Measurements from ENCODE around the gene SLAIN2. TPM values are rescaled to one million over a fixed set of nuclear protein-coding genes. Genes with fewer than 3 reads are reported as not detected.

SLAIN2 gene
- total RNA-seq, 2 donors from 2014 or later = 40.8 to 92.7 TPM

- Histone ChIP-seq H3K4me1 (ENCODE audit: control insufficient read depth in 1 of 2, low read depth in 2 of 2) (no peaks in the 10 kb centered on the region), H3K27me3 (replicated peaks; ENCODE audit: insufficient read depth) (no peaks in the 10 kb centered on the region), H3K4me3 (no peak overlapping the region), H3K9me3 (no peaks in the 10 kb centered on the region), H3K27ac (no peak overlapping the region), H3K36me3 (peaks cover 9% of the 10 kb centered on the region)
- DNase-seq (ENCODE audit: low spot score) (no peak), ATAC-seq (ENCODE audit: insufficient number of reproducible peaks, low FRiP score, low read depth) (no peak)
- TF ChIP-seq, protein P1, sequence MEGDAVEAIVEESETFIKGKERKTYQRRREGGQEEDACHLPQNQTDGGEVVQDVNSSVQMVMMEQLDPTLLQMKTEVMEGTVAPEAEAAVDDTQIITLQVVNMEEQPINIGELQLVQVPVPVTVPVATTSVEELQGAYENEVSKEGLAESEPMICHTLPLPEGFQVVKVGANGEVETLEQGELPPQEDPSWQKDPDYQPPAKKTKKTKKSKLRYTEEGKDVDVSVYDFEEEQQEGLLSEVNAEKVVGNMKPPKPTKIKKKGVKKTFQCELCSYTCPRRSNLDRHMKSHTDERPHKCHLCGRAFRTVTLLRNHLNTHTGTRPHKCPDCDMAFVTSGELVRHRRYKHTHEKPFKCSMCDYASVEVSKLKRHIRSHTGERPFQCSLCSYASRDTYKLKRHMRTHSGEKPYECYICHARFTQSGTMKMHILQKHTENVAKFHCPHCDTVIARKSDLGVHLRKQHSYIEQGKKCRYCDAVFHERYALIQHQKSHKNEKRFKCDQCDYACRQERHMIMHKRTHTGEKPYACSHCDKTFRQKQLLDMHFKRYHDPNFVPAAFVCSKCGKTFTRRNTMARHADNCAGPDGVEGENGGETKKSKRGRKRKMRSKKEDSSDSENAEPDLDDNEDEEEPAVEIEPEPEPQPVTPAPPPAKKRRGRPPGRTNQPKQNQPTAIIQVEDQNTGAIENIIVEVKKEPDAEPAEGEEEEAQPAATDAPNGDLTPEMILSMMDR (IDR thresholded peaks at IDR 0.05) = no peak
These were observed 62.5 kb downstream of the SLAIN2 start for GRCh38 chr4:48403779-48404178.

DNA sequence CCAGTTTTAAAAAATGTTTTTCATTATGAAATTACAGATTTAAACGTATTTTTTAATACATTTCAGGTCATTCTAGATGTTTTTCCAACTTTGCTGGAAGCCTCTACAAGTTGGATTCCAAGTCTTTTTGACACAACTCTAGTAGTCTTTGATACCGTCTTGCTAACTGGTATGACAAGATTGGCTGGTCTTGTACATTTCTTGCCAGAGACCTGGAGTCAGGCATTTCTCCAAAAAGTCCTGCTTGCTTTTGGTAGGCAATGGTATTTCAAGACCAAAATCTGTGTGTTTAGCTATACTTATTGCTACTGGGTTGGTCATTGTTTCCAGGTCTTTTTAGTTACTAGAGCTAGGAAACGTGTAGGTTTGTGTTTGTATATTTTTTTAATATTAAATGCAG is 64.6 kb downstream of the SLAIN2 start:
- Histone ChIP-seq H3K27me3 (replicated peaks; ENCODE audit: insufficient read depth) (no peaks in the 10 kb centered on the region), H3K27ac (no peak overlapping the region), H3K4me1 (ENCODE audit: control insufficient read depth in 1 of 2, low read depth in 2 of 2) (no peaks in the 10 kb centered on the region), H3K4me3 (no peak overlapping the region), H3K36me3 (peaks cover 16% of the 10 kb centered on the region), H3K9me3 (no peaks in the 10 kb centered on the region)
- no peak for DNase-seq (ENCODE audit: low spot score)
- no peak for ATAC-seq (ENCODE audit: insufficient number of reproducible peaks, low FRiP score, low read depth)
- TF ChIP-seq, protein P1 (IDR thresholded peaks at IDR 0.05) = no peak

GRCh38 chr4:48409203-48409602 is 67.9 kb downstream of the SLAIN2 start:
- peaks cover 8% of the 10 kb centered on the region for H3K36me3 ChIP-seq
- no peak overlapping the region for H3K4me3 ChIP-seq
- DNase-seq (ENCODE audit: low spot score) (no peak), ATAC-seq (ENCODE audit: insufficient number of reproducible peaks, low FRiP score, low read depth) (no peak)
- H3K27ac ChIP-seq = no peak overlapping the region
- H3K9me3 ChIP-seq = no peaks in the 10 kb centered on the region
- no peaks in the 10 kb centered on the region for H3K27me3 ChIP-seq (replicated peaks; ENCODE audit: insufficient read depth)
- TF ChIP-seq, protein P1 (IDR thresholded peaks at IDR 0.05) = no peak
- no peaks in the 10 kb centered on the region for H3K4me1 ChIP-seq (ENCODE audit: control insufficient read depth in 1 of 2, low read depth in 2 of 2)

- Histone ChIP-seq H3K36me3 (peaks cover 8% of the 10 kb centered on the region), H3K9me3 (no peaks in the 10 kb centered on the region), H3K27me3 (replicated peaks; ENCODE audit: insufficient read depth) (no peaks in the 10 kb centered on the region), H3K4me3 (no peak overlapping the region), H3K4me1 (ENCODE audit: control insufficient read depth in 1 of 2, low read depth in 2 of 2) (no peaks in the 10 kb centered on the region), H3K27ac (no peak overlapping the region)
- ATAC-seq (ENCODE audit: insufficient number of reproducible peaks, low FRiP score, low read depth) (no peak), DNase-seq (ENCODE audit: low spot score) (no peak)
- TF ChIP-seq, protein P1 (IDR thresholded peaks at IDR 0.05) = no peak
These were observed 69.5 kb downstream of the SLAIN2 start for GRCh38 chr4:48410812-48411211.

- DNase-seq (ENCODE audit: low spot score) = no peak
- Histone ChIP-seq H3K27ac (no peak overlapping the region), H3K27me3 (replicated peaks; ENCODE audit: insufficient read depth) (no peaks in the 10 kb centered on the region), H3K4me1 (ENCODE audit: control insufficient read depth in 1 of 2, low read depth in 2 of 2) (no peaks in the 10 kb centered on the region), H3K36me3 (peaks cover 8% of the 10 kb centered on the region), H3K9me3 (no peaks in the 10 kb centered on the region), H3K4me3 (no peak overlapping the region)
- TF ChIP-seq, protein P1 (IDR thresholded peaks at IDR 0.05) = no peak
- ATAC-seq (ENCODE audit: insufficient number of reproducible peaks, low FRiP score, low read depth) = no peak
These were observed 78.8 kb downstream of the SLAIN2 start for GRCh38 chr4:48420144-48420543.
